Stimulated activated CD8-positive, alpha-beta memory T cell treated with anti-CD3 and anti-CD28 coated beads, Interleukin-7, amount 100 ng/mL, for 1 hour (primary cell): ENCODE results near the gene CABLES1.
"Not testable (repeated sequence)": the region's sequence is repeated elsewhere in the genome, so short reads cannot be mapped to it uniquely, and the experiment has no call there.

Experiments used
- DNase-seq, 2 donors: peaks; one replicate each; pipeline ENCODE4 v3.0.0-alpha.2; 2020; ENCODE audit warnings: low read depth in 2 of 2

CABLES1 gene

GRCh38 chr18:23239885-23240608 lies 104.8 kb downstream of the CABLES1 start:
- no peak for DNase-seq

GRCh38 chr18:23240609-23240930 lies 105.3 kb downstream of the CABLES1 start:
- no peak for DNase-seq

GRCh38 chr18:23241833-23242496 lies 106.7 kb downstream of the CABLES1 start:
- DNase-seq = not testable (repeated sequence)

- DNase-seq = no peak
These were observed 107.9 kb downstream of the CABLES1 start for GRCh38 chr18:23243178-23243577.

- no peak for DNase-seq
These were observed 108.5 kb downstream of the CABLES1 start for GRCh38 chr18:23243816-23244215.

GRCh38 chr18:23244401-23244800 lies 109.1 kb downstream of the CABLES1 start:
- no peak for DNase-seq

GRCh38 chr18:23245461-23245860 lies 110.2 kb downstream of the CABLES1 start:
- no peak for DNase-seq

- DNase-seq = no peak
These were observed 112.0 kb downstream of the CABLES1 start for GRCh38 chr18:23247331-23247730.

GRCh38 chr18:23247896-23248295 lies 112.6 kb downstream of the CABLES1 start:
- no peak for DNase-seq

GRCh38 chr18:23248826-23249225 lies 113.5 kb downstream of the CABLES1 start:
- no peak for DNase-seq

- no peak for DNase-seq
These were observed 114.1 kb downstream of the CABLES1 start for GRCh38 chr18:23249348-23249747.

- DNase-seq = no peak
These were observed 115.8 kb downstream of the CABLES1 start for GRCh38 chr18:23250893-23251656.

- no peak for DNase-seq
These were observed 118.3 kb downstream of the CABLES1 start for GRCh38 chr18:23253630-23254029.

GRCh38 chr18:23257137-23257536 lies 121.9 kb downstream of the CABLES1 start:
- no peak for DNase-seq

GRCh38 chr18:23257686-23258565 lies 122.6 kb downstream of the CABLES1 start:
- no peak for DNase-seq

GRCh38 chr18:23258566-23259469 lies 123.5 kb downstream of the CABLES1 start:
- DNase-seq = no peak

GRCh38 chr18:23259701-23260681 lies 124.7 kb downstream of the CABLES1 start:
- no peak for DNase-seq

- DNase-seq = no peak
These were observed 125.8 kb downstream of the CABLES1 start for GRCh38 chr18:23260926-23261590.
